Measurements from ENCODE around the gene UNC50. TPM values are rescaled to one million over a fixed set of nuclear protein-coding genes. Genes with fewer than 3 reads are reported as not detected.
A peak's percentile ranks its signal among the peaks of the same experiment; 100 is the strongest.

UNC50 gene
- total RNA-seq, 1 donor from 2014 or later: 55.8 TPM

DNA sequence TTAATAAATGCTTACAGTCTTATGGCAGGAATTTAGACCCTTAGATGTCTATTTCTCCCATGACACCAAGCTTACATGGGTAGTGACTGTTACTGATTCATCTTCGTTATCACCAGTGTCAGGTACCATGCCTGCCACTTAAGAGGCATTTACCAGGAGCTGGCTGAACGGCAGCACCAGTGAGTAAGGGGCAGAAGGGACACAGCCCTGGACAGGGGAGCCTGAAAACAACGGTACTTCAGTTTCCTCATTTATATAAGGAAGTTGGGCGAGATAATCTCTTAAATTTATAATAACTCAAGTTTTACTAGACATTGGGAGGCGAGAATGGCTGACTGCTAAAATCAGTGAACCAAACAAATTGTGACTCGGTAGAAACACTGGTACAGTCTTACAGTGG lies 1.3 kb upstream of the UNC50 start:
- FAIRE-seq: no peak
- no peak for DNase-seq (ENCODE audit: low spot score in 2 of 2)

DNA sequence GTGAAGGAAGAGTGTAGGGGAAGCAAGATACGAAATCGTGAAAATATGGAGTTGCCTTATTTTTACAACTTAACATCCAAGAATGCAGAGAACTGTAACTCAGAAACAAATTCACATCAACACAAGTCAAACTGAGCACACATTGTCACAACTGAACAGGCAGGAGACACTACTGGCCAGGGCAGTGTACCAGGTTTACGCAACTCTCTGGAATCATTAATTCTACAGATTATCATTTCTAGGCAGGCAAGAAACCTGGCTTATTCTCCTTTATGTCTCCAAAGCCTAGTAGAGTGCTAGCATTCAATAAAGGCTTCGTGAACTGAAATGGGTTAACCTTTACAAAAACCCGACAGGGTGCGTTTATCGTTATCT lies 661 bp upstream of the UNC50 start:
- peak in 1 of 2 donors; percentile 14 for DNase-seq (ENCODE audit: low spot score in 2 of 2)
- no peak for FAIRE-seq

GRCh38 chr2:98608962-98609604 lies 694 bp downstream of the UNC50 start:
- FAIRE-seq (no peak), DNase-seq (ENCODE audit: low spot score in 2 of 2) (peak; percentile 36 to 39)

- FAIRE-seq (no peak), DNase-seq (ENCODE audit: low spot score in 2 of 2) (no peak)
These were observed 5.8 kb downstream of the UNC50 start for GRCh38 chr2:98614024-98614739.

GRCh38 chr2:98615481-98615880 lies 7.1 kb downstream of the UNC50 start:
- no peak for DNase-seq (ENCODE audit: low spot score in 2 of 2)
- FAIRE-seq: no peak

GRCh38 chr2:98617149-98617548 lies 8.8 kb downstream of the UNC50 start:
- DNase-seq (ENCODE audit: low spot score in 2 of 2) (no peak), FAIRE-seq (no peak)

GRCh38 chr2:98623657-98624056 lies 15.3 kb downstream of the UNC50 start:
- DNase-seq (ENCODE audit: low spot score in 2 of 2) (no peak), FAIRE-seq (no peak)

DNA sequence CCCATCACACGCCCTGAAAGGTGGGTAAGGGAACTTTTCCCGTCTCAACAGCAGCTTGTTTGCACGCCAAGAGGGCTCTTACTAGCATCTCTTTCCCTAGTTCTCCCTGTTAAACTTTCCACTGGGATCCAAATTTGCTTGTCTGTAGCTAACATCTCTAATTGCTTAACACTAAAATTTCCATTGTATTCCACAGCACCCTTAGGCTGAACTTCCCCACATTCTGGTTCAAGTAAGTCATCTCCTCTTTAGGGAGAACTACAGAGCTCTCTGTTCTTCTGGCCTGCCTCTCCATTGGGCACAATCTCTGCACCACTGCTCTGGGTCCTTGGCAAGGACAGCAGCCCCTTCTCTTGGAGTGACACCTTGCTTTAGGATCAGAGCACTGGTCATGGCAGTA lies 24.0 kb downstream of the UNC50 start:
- FAIRE-seq (no peak), DNase-seq (ENCODE audit: low spot score in 2 of 2) (no peak)

DNA sequence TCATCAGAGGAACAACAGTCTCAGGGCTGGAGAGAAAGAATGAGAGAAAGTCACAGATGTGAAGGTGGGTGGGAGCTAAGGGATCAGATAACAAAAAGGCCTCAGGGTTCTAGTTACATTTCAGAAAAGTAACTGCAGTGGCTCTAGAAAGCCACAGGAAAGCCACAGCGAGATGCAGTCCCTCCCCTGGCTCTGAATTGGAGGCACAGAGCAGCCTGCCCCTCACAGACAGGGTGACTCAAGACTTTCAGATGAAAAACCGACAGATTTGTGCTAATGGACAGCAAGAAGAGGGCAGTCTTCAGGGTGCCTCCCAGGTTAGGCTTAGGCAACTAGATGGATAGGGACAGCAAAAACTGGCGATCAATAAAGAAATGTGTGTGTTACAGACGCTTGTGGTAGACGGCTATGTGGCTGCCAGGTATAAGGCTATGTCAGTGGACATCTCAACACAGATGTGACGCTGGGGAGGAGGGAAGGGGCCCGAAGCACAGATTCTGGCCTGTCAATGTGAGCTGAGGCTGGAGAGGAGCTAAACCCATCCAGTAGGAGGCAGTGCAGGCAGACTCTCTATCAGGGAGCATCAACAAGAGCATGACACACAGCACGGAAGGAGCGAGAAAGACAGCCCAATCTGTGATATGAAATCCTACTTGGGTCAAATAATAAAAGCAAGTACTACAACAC lies 26.2 kb downstream of the UNC50 start:
- DNase-seq (ENCODE audit: low spot score in 2 of 2) (no peak), FAIRE-seq (no peak)

- FAIRE-seq: no peak
- no peak for DNase-seq (ENCODE audit: low spot score in 2 of 2)
These were observed 29.2 kb downstream of the UNC50 start for GRCh38 chr2:98637401-98638147.

- FAIRE-seq: no peak
- no peak for DNase-seq (ENCODE audit: low spot score in 2 of 2)
These were observed 35.2 kb downstream of the UNC50 start for GRCh38 chr2:98643496-98644100.

- FAIRE-seq (no peak), DNase-seq (ENCODE audit: low spot score in 2 of 2) (no peak)
These were observed 39.2 kb downstream of the UNC50 start for GRCh38 chr2:98647636-98648035.

DNA sequence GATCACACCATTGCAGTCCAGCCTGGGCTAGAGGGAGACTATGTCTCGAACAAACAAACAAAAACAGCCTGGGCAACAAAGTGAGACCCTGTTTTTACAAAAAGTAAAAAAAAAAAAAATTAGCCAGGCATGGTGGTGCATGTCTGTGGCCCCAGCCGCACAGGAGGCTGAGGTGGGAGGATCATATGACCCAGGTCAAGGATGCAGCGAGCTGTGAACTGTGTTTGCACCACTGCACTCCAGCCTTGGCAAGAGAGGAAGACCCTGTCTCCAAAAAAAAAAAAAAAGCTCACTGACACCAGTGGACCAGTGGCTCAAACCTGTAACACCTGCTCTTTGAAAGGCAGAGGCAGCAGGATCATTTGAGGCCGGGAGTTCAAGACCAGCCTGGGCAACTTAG lies 40.1 kb downstream of the UNC50 start:
- FAIRE-seq: no peak
- DNase-seq (ENCODE audit: low spot score in 2 of 2): no peak

GRCh38 chr2:98649135-98649991 lies 41.0 kb downstream of the UNC50 start:
- DNase-seq (ENCODE audit: low spot score in 2 of 2) (peak; percentile 42 to 49), FAIRE-seq (no peak)

- no peak for DNase-seq (ENCODE audit: low spot score in 2 of 2)
- FAIRE-seq: no peak
These were observed 41.6 kb downstream of the UNC50 start for GRCh38 chr2:98649992-98650375.

- no peak for DNase-seq (ENCODE audit: low spot score in 2 of 2)
- no peak for FAIRE-seq
These were observed 42.6 kb downstream of the UNC50 start for GRCh38 chr2:98650998-98651397.

DNA sequence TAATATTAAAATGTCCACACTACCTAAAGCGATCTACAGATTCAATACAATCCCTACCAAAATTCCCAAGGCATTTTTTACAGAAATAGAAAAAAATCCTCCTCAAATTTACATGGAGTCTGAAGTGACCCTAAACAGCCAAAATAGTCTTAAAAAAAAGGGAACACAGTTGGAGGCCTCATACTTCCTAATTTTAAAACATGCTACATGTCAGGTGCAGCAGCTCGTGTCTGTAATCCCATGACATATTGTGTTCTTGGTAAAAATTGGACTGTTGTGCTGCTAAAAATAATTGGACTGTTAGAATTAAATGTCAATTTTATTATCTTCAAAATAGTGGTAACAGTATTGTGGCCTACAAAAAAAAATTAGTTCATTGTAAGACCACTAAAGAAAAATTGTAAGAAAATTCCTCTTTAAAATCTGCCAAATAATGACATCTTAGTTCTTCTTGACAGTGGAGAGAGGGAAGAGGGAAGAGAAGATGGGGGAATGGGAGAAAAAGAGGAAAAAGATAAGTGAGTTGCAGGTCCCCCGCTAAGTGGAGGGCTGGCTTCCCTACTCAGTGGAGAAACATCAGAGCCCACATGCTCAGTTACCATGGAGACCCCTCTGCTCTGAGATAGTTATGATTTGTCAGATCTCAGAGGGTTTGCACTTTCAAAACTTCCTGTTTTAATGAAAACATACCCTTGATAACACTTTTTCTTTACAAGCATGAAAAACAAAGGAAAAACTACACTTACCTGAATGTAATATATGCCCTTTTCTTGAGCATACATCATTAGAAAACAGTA lies 46.5 kb downstream of the UNC50 start:
- FAIRE-seq: no peak
- no peak for DNase-seq (ENCODE audit: low spot score in 2 of 2)

DNA sequence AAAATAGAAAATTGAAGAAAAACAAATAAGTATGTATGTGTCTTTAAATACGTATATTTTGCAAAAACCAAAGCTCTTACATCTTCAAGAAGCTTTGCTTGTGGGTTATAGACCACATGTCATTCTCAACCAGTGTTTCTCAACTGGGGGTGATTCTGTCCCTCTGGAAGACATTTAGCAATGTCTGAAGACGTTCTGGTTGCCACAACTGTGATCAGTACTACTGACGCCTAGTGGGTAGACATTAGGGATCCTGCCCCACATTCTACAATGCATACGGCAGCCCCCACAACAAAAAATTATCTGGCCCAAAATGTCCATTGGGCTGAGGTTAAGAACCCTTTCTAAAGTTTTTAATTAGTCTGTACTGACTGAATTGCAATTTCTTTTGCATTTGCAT lies 48.4 kb downstream of the UNC50 start:
- no peak for FAIRE-seq
- no peak for DNase-seq (ENCODE audit: low spot score in 2 of 2)

Data from frontal cortex (tissue), 4 donors.